CD4-positive, alpha-beta T cell treated with Interleukin-17A for 1 hour (primary cell): Measurements from ENCODE around the gene HELZ2.
A peak's percentile ranks its signal among the peaks of the same experiment; 100 is the strongest.

Experiments
- DNase-seq: peaks from one replicate; pipeline ENCODE4 v3.0.0-alpha.2; 2020

Gene HELZ2

GRCh38 chr20:63564036-63564810 lies 9.8 kb downstream of the HELZ2 start:
- DNase-seq = no peak

GRCh38 chr20:63563225-63563935 lies 10.7 kb downstream of the HELZ2 start:
- DNase-seq = no peak

- DNase-seq = no peak
These were observed 11.4 kb downstream of the HELZ2 start for GRCh38 chr20:63562461-63563224.

GRCh38 chr20:63561624-63562396 lies 12.2 kb downstream of the HELZ2 start:
- no peak for DNase-seq

- DNase-seq = no peak
These were observed 13.0 kb downstream of the HELZ2 start for GRCh38 chr20:63560856-63561609.

- DNase-seq = no peak
These were observed 13.7 kb downstream of the HELZ2 start for GRCh38 chr20:63560333-63560805.

GRCh38 chr20:63559485-63560332 lies 14.3 kb downstream of the HELZ2 start:
- DNase-seq = peak; percentile 78

GRCh38 chr20:63558804-63559484 lies 15.1 kb downstream of the HELZ2 start:
- no peak for DNase-seq

- DNase-seq = no peak
These were observed 16.6 kb downstream of the HELZ2 start for GRCh38 chr20:63557481-63557891.

GRCh38 chr20:63556873-63557478 lies 17.1 kb downstream of the HELZ2 start:
- no peak for DNase-seq

GRCh38 chr20:63555661-63556381 lies 18.2 kb downstream of the HELZ2 start:
- DNase-seq = no peak

- DNase-seq = no peak
These were observed 19.4 kb downstream of the HELZ2 start for GRCh38 chr20:63554361-63555278.

GRCh38 chr20:63553933-63554290 lies 20.1 kb downstream of the HELZ2 start, which contains the start of gene FNDC11:
Gene FNDC11 (plus strand): TSS chr20:63554159. CDS start chr20:63555664, 1,505 bp downstream.
- peak; percentile 64 for DNase-seq

- DNase-seq = peak; percentile 93
These were observed 20.6 kb downstream of the HELZ2 start for GRCh38 chr20:63553251-63553932.

GRCh38 chr20:63552481-63553249 lies 21.4 kb downstream of the HELZ2 start:
- DNase-seq = peak; percentile 75

GRCh38 chr20:63551068-63551467 lies 23.0 kb downstream of the HELZ2 start:
- no peak for DNase-seq
